ENCODE measurements around the gene DAAM2.

DNA sequence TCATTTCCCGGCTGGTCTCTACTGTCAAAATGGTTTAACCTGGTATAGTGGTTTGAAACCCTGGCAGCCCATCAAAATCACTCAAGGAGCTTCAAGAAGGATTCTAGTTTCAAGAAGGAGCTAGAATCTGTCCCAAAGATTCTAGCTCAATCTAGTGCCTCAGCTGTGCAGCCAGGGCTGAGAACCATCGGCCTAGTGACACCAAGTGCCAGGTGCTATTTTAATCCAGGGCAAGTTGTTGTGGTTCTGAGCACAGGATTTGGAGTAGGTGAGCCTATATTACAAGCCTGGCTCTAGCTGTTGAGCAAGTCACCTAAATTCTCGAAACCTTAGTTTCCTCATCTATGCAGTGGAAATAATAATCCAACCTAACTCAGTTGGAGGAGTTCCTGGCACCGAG lies 138.4 kb downstream of the DAAM2 start:
- TF ChIP-seq, protein P1, sequence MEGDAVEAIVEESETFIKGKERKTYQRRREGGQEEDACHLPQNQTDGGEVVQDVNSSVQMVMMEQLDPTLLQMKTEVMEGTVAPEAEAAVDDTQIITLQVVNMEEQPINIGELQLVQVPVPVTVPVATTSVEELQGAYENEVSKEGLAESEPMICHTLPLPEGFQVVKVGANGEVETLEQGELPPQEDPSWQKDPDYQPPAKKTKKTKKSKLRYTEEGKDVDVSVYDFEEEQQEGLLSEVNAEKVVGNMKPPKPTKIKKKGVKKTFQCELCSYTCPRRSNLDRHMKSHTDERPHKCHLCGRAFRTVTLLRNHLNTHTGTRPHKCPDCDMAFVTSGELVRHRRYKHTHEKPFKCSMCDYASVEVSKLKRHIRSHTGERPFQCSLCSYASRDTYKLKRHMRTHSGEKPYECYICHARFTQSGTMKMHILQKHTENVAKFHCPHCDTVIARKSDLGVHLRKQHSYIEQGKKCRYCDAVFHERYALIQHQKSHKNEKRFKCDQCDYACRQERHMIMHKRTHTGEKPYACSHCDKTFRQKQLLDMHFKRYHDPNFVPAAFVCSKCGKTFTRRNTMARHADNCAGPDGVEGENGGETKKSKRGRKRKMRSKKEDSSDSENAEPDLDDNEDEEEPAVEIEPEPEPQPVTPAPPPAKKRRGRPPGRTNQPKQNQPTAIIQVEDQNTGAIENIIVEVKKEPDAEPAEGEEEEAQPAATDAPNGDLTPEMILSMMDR (IDR thresholded peaks at IDR 0.05): no peak
- TF ChIP-seq POLR2A (IDR thresholded peaks at IDR 0.05): no peak

Measured in prostate gland (tissue), 2 donors.